Fibroblast of mammary gland (primary cell): ENCODE results near the gene RNPEPL1.

Experiments
- DNase-seq: peaks from one replicate; pipeline ENCODE4 v3.0.0-alpha.2; 2010; ENCODE audit warnings: low read depth
- H3K4me3 ChIP-seq: 2 replicates; pipeline ENCODE4 v1.5.1; 2011; ENCODE audit warnings: low read depth, mild to moderate bottlenecking, low read length, moderate library complexity; ENCODE audit not compliant: control insufficient read depth
- TF ChIP-seq, protein P1 (sequence below): conservative IDR thresholded peaks from 2 replicates; pipeline ENCODE4 v1.5.1; 2011; ENCODE audit warnings: low read depth, low read length, inconsistent platforms; ENCODE audit not compliant: control insufficient read depth, insufficient read depth

The RNPEPL1 gene

DNA sequence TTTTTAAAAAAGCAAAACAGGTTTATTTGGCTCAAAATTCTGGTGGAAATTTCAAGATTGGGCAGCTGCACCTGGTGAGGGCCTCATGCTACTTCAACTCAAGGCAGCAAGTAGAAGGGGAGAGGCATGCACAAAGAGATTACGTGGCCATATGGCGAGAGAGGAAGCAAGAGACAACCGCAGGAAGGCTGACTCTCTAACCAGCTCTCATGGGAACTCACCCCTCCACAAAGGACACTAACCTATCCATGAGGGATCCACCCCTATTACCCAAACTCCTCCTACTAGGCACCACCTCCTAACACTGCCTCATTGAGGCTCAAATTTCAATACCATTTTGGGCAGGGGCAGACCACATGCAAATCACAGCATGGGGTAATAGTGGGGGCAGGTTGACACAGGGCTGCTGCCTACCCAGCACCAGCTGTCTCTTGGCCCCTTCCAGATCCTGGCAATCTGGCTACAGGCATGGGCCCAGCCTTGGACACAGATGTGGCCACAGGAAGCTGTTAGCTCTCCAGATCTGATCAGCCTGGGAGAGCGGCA is 16.3 kb downstream of the RNPEPL1 start:
- TF ChIP-seq, protein P1, sequence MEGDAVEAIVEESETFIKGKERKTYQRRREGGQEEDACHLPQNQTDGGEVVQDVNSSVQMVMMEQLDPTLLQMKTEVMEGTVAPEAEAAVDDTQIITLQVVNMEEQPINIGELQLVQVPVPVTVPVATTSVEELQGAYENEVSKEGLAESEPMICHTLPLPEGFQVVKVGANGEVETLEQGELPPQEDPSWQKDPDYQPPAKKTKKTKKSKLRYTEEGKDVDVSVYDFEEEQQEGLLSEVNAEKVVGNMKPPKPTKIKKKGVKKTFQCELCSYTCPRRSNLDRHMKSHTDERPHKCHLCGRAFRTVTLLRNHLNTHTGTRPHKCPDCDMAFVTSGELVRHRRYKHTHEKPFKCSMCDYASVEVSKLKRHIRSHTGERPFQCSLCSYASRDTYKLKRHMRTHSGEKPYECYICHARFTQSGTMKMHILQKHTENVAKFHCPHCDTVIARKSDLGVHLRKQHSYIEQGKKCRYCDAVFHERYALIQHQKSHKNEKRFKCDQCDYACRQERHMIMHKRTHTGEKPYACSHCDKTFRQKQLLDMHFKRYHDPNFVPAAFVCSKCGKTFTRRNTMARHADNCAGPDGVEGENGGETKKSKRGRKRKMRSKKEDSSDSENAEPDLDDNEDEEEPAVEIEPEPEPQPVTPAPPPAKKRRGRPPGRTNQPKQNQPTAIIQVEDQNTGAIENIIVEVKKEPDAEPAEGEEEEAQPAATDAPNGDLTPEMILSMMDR: no peak
- H3K4me3 ChIP-seq: peak overlapping the region; percentile 99
- DNase-seq: peak; percentile 85

DNA sequence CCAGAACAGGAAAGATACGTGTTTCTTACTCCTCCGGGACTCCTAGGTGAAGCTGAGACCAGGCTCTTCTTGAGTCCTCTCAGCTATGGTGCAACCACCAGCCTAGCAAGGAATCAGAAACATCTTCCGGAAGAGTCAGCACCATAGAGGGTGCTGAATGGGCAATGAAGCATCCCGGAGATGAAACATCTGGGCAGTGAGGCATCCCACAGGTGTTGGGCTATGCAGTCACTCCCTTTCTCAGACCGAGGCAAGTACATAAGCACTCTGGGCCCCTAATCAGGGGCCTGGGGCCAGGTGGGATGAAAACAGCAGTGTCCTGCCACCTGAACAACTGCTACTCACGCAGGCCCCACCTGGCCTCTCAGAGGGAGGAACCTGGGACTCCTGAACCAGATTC is 16.8 kb downstream of the RNPEPL1 start:
- peak overlapping the region; percentile 99 for H3K4me3 ChIP-seq
- peak; percentile 8 for DNase-seq
- TF ChIP-seq, protein P1: no peak

DNA sequence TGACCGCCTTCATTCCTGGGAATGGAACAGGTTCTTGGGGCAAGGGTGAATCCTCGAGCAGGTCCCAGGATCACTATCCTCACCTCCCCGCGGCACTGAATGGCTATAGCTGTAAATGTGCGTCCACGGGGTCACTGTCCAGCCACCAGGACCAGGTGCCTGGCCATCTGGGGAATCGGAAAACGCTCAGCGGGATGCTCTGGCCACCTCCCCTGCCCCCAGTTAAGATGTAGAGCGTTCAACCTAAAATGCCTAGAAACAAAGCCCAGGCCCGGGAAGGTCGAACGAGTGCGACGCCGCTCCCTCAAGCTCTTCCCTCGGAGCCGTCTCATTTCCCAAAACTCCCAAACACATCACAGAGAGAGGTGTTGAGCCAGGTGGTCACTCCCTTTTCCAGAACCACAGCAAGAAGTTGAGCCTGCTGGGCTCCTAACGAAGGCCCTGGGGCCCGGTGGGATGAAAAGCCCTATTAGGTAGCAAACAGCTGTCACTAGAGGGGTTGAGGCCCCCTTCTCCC is 17.5 kb downstream of the RNPEPL1 start:
- TF ChIP-seq, protein P1: no peak
- no peak for DNase-seq

DNA sequence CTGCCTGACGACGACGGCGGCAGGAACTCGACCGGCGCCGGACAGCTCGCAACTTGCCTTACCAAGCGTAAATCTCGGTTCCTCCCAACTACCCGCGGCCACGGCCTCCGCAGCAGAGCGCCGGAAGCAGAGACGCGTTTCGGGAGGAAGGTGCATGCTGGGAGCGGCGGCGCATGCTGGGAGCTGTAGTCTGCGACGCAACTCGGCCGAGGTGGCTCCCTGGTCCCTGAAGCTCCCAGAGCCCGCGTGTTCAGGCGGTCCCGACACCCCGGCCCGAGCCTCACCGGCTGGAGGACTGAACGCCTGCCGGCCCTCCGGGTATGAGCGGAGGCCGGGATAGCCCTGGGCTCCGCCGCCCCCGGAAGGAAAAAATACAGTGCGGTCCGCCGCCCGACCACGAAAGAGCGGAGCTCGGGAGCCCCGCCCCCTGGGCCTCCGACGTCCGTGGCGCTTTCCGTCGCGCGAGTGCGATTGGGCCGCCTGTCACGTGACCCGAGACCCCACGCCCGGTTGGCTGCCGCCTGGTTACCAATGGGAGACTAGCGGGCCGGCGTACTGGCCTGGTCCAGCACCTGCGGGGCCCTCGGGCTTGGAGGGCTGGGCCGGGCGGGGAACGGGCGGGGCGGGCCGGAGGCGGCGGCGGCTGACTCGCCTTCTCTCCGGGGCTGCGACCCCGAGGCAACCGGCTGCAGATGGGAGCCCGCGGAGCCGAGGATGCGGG is 18.1 kb downstream of the RNPEPL1 start, which contains the start of gene CAPN10:
TSS of gene CAPN10 (plus strand) at position 537 of the 721 bp plus-strand sequence. CDS start at position 715, 178 bp downstream.
- peak within 1 kb of the TSS; percentile 99 for H3K4me3 ChIP-seq
- TF ChIP-seq, protein P1: no peak
- DNase-seq: peak; percentile 91

More for the DNA sequence above, 17.5 kb downstream of the RNPEPL1 start:
- H3K4me3 ChIP-seq: peak overlapping the region; percentile 99

DNA sequence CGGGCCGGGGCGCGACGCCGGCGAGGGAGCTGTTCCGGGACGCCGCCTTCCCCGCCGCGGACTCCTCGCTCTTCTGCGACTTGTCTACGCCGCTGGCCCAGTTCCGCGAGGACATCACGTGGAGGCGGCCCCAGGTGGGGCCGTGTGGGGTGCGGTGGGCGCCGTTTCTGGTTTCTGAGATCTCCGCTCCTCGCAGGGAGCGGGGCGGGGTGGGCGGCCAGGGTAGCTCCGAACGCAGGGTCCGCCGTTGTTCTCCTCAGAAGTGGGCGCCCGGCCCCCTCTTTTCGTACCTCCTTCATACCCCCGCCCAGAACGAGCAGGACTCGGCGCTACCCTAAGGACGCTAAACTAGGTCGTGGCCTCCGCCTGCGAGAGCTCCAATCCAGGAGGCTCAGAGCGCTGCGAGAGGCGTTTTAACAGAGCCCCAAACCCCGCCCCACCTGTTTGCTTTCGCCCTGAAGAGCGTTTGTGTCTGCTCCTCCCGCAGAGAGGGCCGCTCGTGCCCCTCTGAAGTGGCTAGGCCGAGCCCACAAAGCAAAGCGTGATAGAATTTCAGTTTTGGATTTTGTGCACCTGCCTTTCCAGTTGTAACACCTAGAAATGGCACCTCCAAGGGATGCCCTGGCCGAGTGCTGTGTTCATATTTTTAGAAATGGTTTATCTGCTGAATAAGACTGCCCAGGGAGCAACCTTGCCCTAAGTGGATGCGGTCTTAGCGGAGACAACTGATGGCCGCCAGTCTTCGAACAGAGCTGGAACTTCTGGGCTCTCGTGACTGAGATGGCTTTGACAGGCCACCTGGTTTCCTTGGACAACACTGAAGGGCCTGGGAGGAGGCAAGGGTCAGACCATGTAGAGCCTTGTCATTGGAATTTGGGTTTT is 18.9 kb downstream of the RNPEPL1 start:
- H3K4me3 ChIP-seq: peak overlapping the region; percentile 99
- DNase-seq: peak; percentile 14
- TF ChIP-seq, protein P1: no peak

DNA sequence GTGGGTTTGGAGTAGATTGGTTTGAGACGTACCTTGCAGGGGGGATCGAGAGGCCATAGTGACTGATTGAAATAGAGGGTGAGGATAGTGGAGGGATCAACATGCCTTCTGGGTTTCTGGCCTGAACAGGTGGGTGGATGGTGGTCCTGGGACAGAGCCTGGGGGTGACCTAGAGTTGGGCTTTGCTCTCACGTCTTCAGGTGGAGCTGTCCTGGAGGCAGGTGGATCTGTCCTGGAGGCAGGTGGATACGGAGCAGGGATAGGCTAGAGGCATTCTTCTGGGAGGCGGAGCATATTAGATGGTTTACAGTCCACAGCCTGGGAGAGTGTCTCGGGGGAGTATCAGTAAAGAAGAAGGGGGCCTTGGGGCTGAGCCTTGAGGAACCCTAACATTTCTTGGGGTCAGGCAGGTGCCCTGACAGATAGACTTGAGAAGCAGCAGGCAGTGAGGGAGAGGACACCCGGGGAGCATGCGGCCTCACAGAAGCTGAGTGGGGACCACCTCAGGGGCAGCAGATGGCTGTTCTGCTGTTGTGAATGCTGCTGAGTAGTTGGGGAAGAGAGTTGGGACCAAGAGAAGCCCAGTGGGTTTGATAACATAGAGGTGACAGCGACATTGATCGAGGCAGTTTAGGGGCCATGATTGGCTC is 19.8 kb downstream of the RNPEPL1 start:
- TF ChIP-seq, protein P1: no peak
- no peak for DNase-seq
- no peak overlapping the region for H3K4me3 ChIP-seq
